ENCODE data around the gene DHX34.
"Not testable (repeated sequence)": the region's sequence is repeated elsewhere in the genome, so short reads cannot be mapped to it uniquely, and the experiment has no call there.

Gene DHX34

GRCh38 chr19:47340477-47341208 lies 8.5 kb upstream of the DHX34 start:
- no peak overlapping the region for H3K4me3 ChIP-seq (ENCODE audit: low read depth, low read length)
- no peak for DNase-seq (ENCODE audit: low read depth)
- no peak for TF ChIP-seq CTCF (IDR thresholded peaks at IDR 0.05; ENCODE audit: control insufficient read depth, extremely low read depth, insufficient read depth)

GRCh38 chr19:47341734-47342133 lies 7.4 kb upstream of the DHX34 start:
- no peak for DNase-seq (ENCODE audit: low read depth)
- TF ChIP-seq CTCF (IDR thresholded peaks at IDR 0.05; ENCODE audit: control insufficient read depth, extremely low read depth, insufficient read depth): no peak
- H3K4me3 ChIP-seq (ENCODE audit: low read depth, low read length): no peak overlapping the region

- no peak overlapping the region for H3K4me3 ChIP-seq (ENCODE audit: low read depth, low read length)
- no peak for DNase-seq (ENCODE audit: low read depth)
- TF ChIP-seq CTCF (IDR thresholded peaks at IDR 0.05; ENCODE audit: control insufficient read depth, extremely low read depth, insufficient read depth): no peak
These were observed 5.8 kb upstream of the DHX34 start for GRCh38 chr19:47343194-47343802.

- DNase-seq (ENCODE audit: low read depth): no peak
- no peak for TF ChIP-seq CTCF (IDR thresholded peaks at IDR 0.05; ENCODE audit: control insufficient read depth, extremely low read depth, insufficient read depth)
- H3K4me3 ChIP-seq (ENCODE audit: low read depth, low read length): no peak overlapping the region
These were observed 4.7 kb upstream of the DHX34 start for GRCh38 chr19:47344425-47344824.

GRCh38 chr19:47346024-47346423 lies 3.1 kb upstream of the DHX34 start:
- H3K4me3 ChIP-seq (ENCODE audit: low read depth, low read length); DNase-seq (ENCODE audit: low read depth): not testable (repeated sequence)

GRCh38 chr19:47350630-47351029 lies 1.5 kb downstream of the DHX34 start:
- DNase-seq (ENCODE audit: low read depth): no peak
- no peak overlapping the region for H3K4me3 ChIP-seq (ENCODE audit: low read depth, low read length)
- no peak for TF ChIP-seq CTCF (IDR thresholded peaks at IDR 0.05; ENCODE audit: control insufficient read depth, extremely low read depth, insufficient read depth)

- no peak for DNase-seq (ENCODE audit: low read depth)
- TF ChIP-seq CTCF (IDR thresholded peaks at IDR 0.05; ENCODE audit: control insufficient read depth, extremely low read depth, insufficient read depth): no peak
- no peak overlapping the region for H3K4me3 ChIP-seq (ENCODE audit: low read depth, low read length)
These were observed 2.4 kb downstream of the DHX34 start for GRCh38 chr19:47351548-47351947.

All from LNCaP clone FGC (cell line).